ENCODE results near the gene HAS3.
A peak's percentile ranks its signal among the peaks of the same experiment; 100 is the strongest.
"Not testable (repeated sequence)": the region's sequence is repeated elsewhere in the genome, so short reads cannot be mapped to it uniquely, and the experiment has no call there.

Gene HAS3

GRCh38 chr16:69133373-69133954, 28.0 kb downstream of the HAS3 start (continued):
- TF ChIP-seq SP3 (tag by site-specific recombination; IDR thresholded peaks at IDR 0.05) (no peak), ZNF292 (tag by site-specific recombination; IDR thresholded peaks at IDR 0.05; ENCODE audit: borderline replicate concordance, low read depth) (no peak), ZSCAN16 (tag by site-specific recombination; IDR thresholded peaks at IDR 0.05) (no peak), ZNF76 (tag by site-specific recombination; IDR thresholded peaks at IDR 0.05; ENCODE audit: borderline replicate concordance, low read depth) (no peak)

- POLR2A ChIA-PET = no interaction called here
- Histone ChIP-seq H3K36me3 (ENCODE audit: control insufficient read depth in 2 of 2, insufficient read depth in 1 of 2, low read length in 2 of 2) (peaks cover 55 to 87% of the 10 kb centered on the region in 2 experiments), H3K27ac (ENCODE audit: extremely low read depth, low read depth, low read length) (no peak overlapping the region), H3K4me1 (ENCODE audit: control insufficient read depth, insufficient read depth, low read length) (no peaks in the 10 kb centered on the region), H3K9me3 (ENCODE audit: control insufficient read depth, insufficient read depth, low read depth, low read length) (no peaks in the 10 kb centered on the region), H3K4me3 (ENCODE audit: low read depth, low read length) (no peak overlapping the region)
- TF ChIP-seq ZNF350 (tag by site-specific recombination; IDR thresholded peaks at IDR 0.05) = no peak
- TF ChIP-seq ZIC2 (tag by site-specific recombination; IDR thresholded peaks at IDR 0.05) = no peak
- TF ChIP-seq TSHZ1 (tag by site-specific recombination; IDR thresholded peaks at IDR 0.05; ENCODE audit: borderline replicate concordance) = no peak
- no peak for TF ChIP-seq ZSCAN16 (tag by site-specific recombination; IDR thresholded peaks at IDR 0.05)
- no peak for TF ChIP-seq ZNF391 (tag by site-specific recombination; IDR thresholded peaks at IDR 0.05; ENCODE audit: borderline replicate concordance, low read depth)
- no peak for TF ChIP-seq ZNF558 (tag by site-specific recombination; IDR thresholded peaks at IDR 0.05)
- no peak for TF ChIP-seq ZNF280D (tag by site-specific recombination; IDR thresholded peaks at IDR 0.05)
- no peak for TF ChIP-seq ZNF26 (tag by site-specific recombination; IDR thresholded peaks at IDR 0.05)
- no peak for TF ChIP-seq ZSCAN30 (tag by site-specific recombination; IDR thresholded peaks at IDR 0.05)
- TF ChIP-seq ZNF76 (tag by site-specific recombination; IDR thresholded peaks at IDR 0.05; ENCODE audit: borderline replicate concordance, low read depth) = no peak
- no peak for TF ChIP-seq ZNF629 (tag by site-specific recombination; IDR thresholded peaks at IDR 0.05)
- CTCF ChIA-PET = no interaction called here
Observed at GRCh38 chr16:69138608-69139007, 33.2 kb downstream of the HAS3 start.

GRCh38 chr16:69139464-69139863, 34.0 kb downstream of the HAS3 start:
- peaks cover 62 to 82% of the 10 kb centered on the region in 2 experiments for H3K36me3 ChIP-seq (ENCODE audit: control insufficient read depth in 2 of 2, insufficient read depth in 1 of 2, low read length in 2 of 2)
- H3K27ac ChIP-seq (ENCODE audit: extremely low read depth, low read depth, low read length); POLR2A ChIA-PET; H3K4me3 ChIP-seq (ENCODE audit: low read depth, low read length); H3K4me1 ChIP-seq (ENCODE audit: control insufficient read depth, insufficient read depth, low read length); H3K9me3 ChIP-seq (ENCODE audit: control insufficient read depth, insufficient read depth, low read depth, low read length): not testable (repeated sequence)
- CTCF ChIA-PET = interaction anchor here (1.2 to 2.0 kb wide), 2 partner anchors 11 to 16 kb away, joined by 5 to 12 read pairs; no protein-coding TSS in a partner anchor
- TF ChIP-seq ZNF555 (tag by site-specific recombination; conservative IDR thresholded peaks at IDR 0.05) (peak; percentile 91), ZNF623 (tag by site-specific recombination; IDR thresholded peaks at IDR 0.05) (peak; percentile 84), ZNF394 (tag by site-specific recombination; IDR thresholded peaks at IDR 0.05; ENCODE audit: borderline replicate concordance) (peak; percentile 95), ZBTB21 (tag by site-specific recombination; IDR thresholded peaks at IDR 0.05) (peak; percentile 74), ZNF639 (tag by site-specific recombination; IDR thresholded peaks at IDR 0.05) (0 out of 2 replicates have a peak, but pooled peaks have one; percentile 25), ZNF138 (tag by site-specific recombination; IDR thresholded peaks at IDR 0.05; ENCODE audit: borderline replicate concordance) (peak; percentile 50; the same call in 1 of the 2 replicates), OVOL3 (tag by site-specific recombination; IDR thresholded peaks at IDR 0.05) (0 out of 2 replicates have a peak, but pooled peaks have one; percentile 44), ZNF19 (tag by site-specific recombination; IDR thresholded peaks at IDR 0.05; ENCODE audit: low read depth) (0 out of 2 replicates have a peak, but pooled peaks have one; percentile 32), ZNF341 (tag by site-specific recombination; IDR thresholded peaks at IDR 0.05; ENCODE audit: low read depth) (0 out of 2 replicates have a peak, but pooled peaks have one; percentile 15), ZNF433 (tag by site-specific recombination; IDR thresholded peaks at IDR 0.05; ENCODE audit: low read depth) (peak; percentile 36; the same call in 1 of the 2 replicates)
